Activated T-helper 1 cell treated with anti-CD3 and anti-CD28 coated beads, Interleukin-12 subunit alpha, Interleukin-12 subunit beta, Interleukin-2, Interleukin-4 antibody, amounts not matched to agents 30 ng/mL and 10 ng/mL and 1 ng/mL, durations not matched to agents 14 hours and 24 hours and 36 hours (primary cell): ENCODE data around the gene SIRT7. TPM values are rescaled to one million over a fixed set of nuclear protein-coding genes. Genes with fewer than 3 reads are reported as not detected.

Source experiments
- DNase-seq: peaks from one replicate; pipeline ENCODE4 v3.0.0; 2021; ENCODE audit warnings: low spot score
- H3K27ac Mint-ChIP-seq: one replicate; pipeline ENCODE4 v1.8.0; 2021; ENCODE audit warnings: mild to moderate bottlenecking, mixed read lengths
- H3K27me3 Mint-ChIP-seq: one replicate; pipeline ENCODE4 v1.8.0; 2022; ENCODE audit warnings: mild to moderate bottlenecking, moderate library complexity, mixed read lengths; ENCODE audit not compliant: insufficient read depth
- H3K36me3 Mint-ChIP-seq: one replicate; pipeline ENCODE4 v1.8.0; 2021; ENCODE audit warnings: low read depth, mixed read lengths
- H3K4me1 Mint-ChIP-seq: one replicate; pipeline ENCODE4 v1.8.0; 2021; ENCODE audit warnings: low read depth, mixed read lengths
- H3K4me3 Mint-ChIP-seq: one replicate; pipeline ENCODE4 v1.8.0; 2021; ENCODE audit warnings: mild to moderate bottlenecking, moderate library complexity, mixed read lengths
- H3K9me3 Mint-ChIP-seq: one replicate; pipeline ENCODE4 v1.8.0; 2021; ENCODE audit warnings: mixed read lengths
- intact Hi-C: fragments of 100-400 bp; cut with micrococcal nuclease; formaldehyde crosslinking; loops from one replicate; pipeline ENCODE4 v1.15.1; 2024
- total RNA-seq: library from RNA; stranded (reverse); gene quantifications from 2 replicates; pipeline ENCODE4 v1.2.3, GENCODE V29; 2022

The SIRT7 gene
- total RNA-seq, 1 donor from 2014 or later: 57.5 TPM

GRCh38 chr17:81933178-81933699 lies 15.3 kb upstream of the SIRT7 start:
- Mint-ChIP-seq H3K4me3 (no peak overlapping the region), H3K36me3 (peaks cover 12% of the 10 kb centered on the region), H3K27ac (no peak overlapping the region), H3K4me1 (peaks cover 10% of the 10 kb centered on the region), H3K9me3 (no peaks in the 10 kb centered on the region), H3K27me3 (peaks cover 2% of the 10 kb centered on the region)
- intact Hi-C loops: no loop called here
- DNase-seq: no peak

- intact Hi-C loops: no loop called here
- Mint-ChIP-seq H3K4me1 (peaks cover 5% of the 10 kb centered on the region), H3K36me3 (peaks cover 12% of the 10 kb centered on the region), H3K9me3 (no peaks in the 10 kb centered on the region), H3K27ac (no peak overlapping the region), H3K4me3 (no peak overlapping the region), H3K27me3 (peaks cover 2% of the 10 kb centered on the region)
- DNase-seq: no peak
Measured at GRCh38 chr17:81932333-81932983, 14.5 kb upstream of the SIRT7 start.

- Mint-ChIP-seq H3K4me1 (peaks cover 5% of the 10 kb centered on the region), H3K27ac (no peak overlapping the region), H3K27me3 (peaks cover 2% of the 10 kb centered on the region), H3K9me3 (no peaks in the 10 kb centered on the region), H3K4me3 (no peak overlapping the region), H3K36me3 (peaks cover 12% of the 10 kb centered on the region)
- no peak for DNase-seq
- intact Hi-C loops: no loop called here
Measured at GRCh38 chr17:81931557-81932332, 13.8 kb upstream of the SIRT7 start.

GRCh38 chr17:81931189-81931556 lies 13.2 kb upstream of the SIRT7 start:
- Mint-ChIP-seq H3K27me3 (peaks cover 2% of the 10 kb centered on the region), H3K9me3 (no peaks in the 10 kb centered on the region), H3K36me3 (peaks cover 12% of the 10 kb centered on the region), H3K4me1 (peaks cover 9% of the 10 kb centered on the region), H3K27ac (no peak overlapping the region), H3K4me3 (no peak overlapping the region)
- intact Hi-C loops: no loop called here
- no peak for DNase-seq

GRCh38 chr17:81930142-81931125 lies 12.5 kb upstream of the SIRT7 start:
- peaks cover 10% of the 10 kb centered on the region for H3K4me1 Mint-ChIP-seq
- H3K36me3 Mint-ChIP-seq: peaks cover 10% of the 10 kb centered on the region
- H3K9me3 Mint-ChIP-seq: no peaks in the 10 kb centered on the region
- no peak overlapping the region for H3K27ac Mint-ChIP-seq
- peaks cover 2% of the 10 kb centered on the region for H3K27me3 Mint-ChIP-seq
- intact Hi-C loops: no loop called here
- DNase-seq: no peak
- H3K4me3 Mint-ChIP-seq: peak overlapping the region; percentile 19

GRCh38 chr17:81929253-81930141 lies 11.5 kb upstream of the SIRT7 start:
- peaks cover 2% of the 10 kb centered on the region for H3K27me3 Mint-ChIP-seq
- H3K4me1 Mint-ChIP-seq: peaks cover 10% of the 10 kb centered on the region
- H3K4me3 Mint-ChIP-seq: peak overlapping the region; percentile 72
- no peak overlapping the region for H3K27ac Mint-ChIP-seq
- peaks cover 10% of the 10 kb centered on the region for H3K36me3 Mint-ChIP-seq
- no peaks in the 10 kb centered on the region for H3K9me3 Mint-ChIP-seq
- intact Hi-C loops: no loop called here
- DNase-seq: no peak

GRCh38 chr17:81928544-81929252 lies 10.7 kb upstream of the SIRT7 start:
- Mint-ChIP-seq H3K4me3 (peak overlapping the region; percentile 72), H3K27me3 (peaks cover 2% of the 10 kb centered on the region), H3K27ac (no peak overlapping the region), H3K9me3 (no peaks in the 10 kb centered on the region), H3K4me1 (peaks cover 15% of the 10 kb centered on the region), H3K36me3 (peaks cover 7% of the 10 kb centered on the region)
- intact Hi-C loops: loop anchor here (1.0 kb wide), 1 partner anchor 168 kb away; no protein-coding TSS in a partner anchor
- DNase-seq: no peak

GRCh38 chr17:81927653-81928543 lies 9.9 kb upstream of the SIRT7 start, which contains the start of gene MAFG:
MAFG (minus strand) TSS chr17:81927735; CDS start chr17:81923185, 4,550 bp downstream.
- intact Hi-C loops: loop anchor here (1.0 to 2.0 kb wide), 6 partner anchors 9 to 168 kb away; partner anchors contain the start of genes ARHGDIA, ASPSCR1, CENPX and LRRC45
- DNase-seq: peak; percentile 88
- peak within 1 kb of the TSS; percentile 89 for H3K4me3 Mint-ChIP-seq
- peaks cover 15% of the 10 kb centered on the region for H3K4me1 Mint-ChIP-seq
- no peaks in the 10 kb centered on the region for H3K9me3 Mint-ChIP-seq
- peaks cover 2% of the 10 kb centered on the region for H3K27me3 Mint-ChIP-seq
- H3K27ac Mint-ChIP-seq: peak within 1 kb of the TSS; percentile 79
- H3K36me3 Mint-ChIP-seq: peaks cover 1% of the 10 kb centered on the region

- no peaks in the 10 kb centered on the region for H3K36me3 Mint-ChIP-seq
- no peak overlapping the region for H3K27ac Mint-ChIP-seq
- peak; percentile 18 for DNase-seq
- no peaks in the 10 kb centered on the region for H3K9me3 Mint-ChIP-seq
- H3K4me3 Mint-ChIP-seq: peak overlapping the region; percentile 68
- H3K27me3 Mint-ChIP-seq: peaks cover 2% of the 10 kb centered on the region
- peaks cover 15% of the 10 kb centered on the region for H3K4me1 Mint-ChIP-seq
- intact Hi-C loops: loop anchor here (1.0 to 2.0 kb wide), 5 partner anchors 10 to 96 kb away; partner anchors contain the start of genes ARHGDIA, ASPSCR1, CENPX and LRRC45
Measured at GRCh38 chr17:81927152-81927652, 9.2 kb upstream of the SIRT7 start.

GRCh38 chr17:81926451-81927151 lies 8.6 kb upstream of the SIRT7 start:
- peaks cover 15% of the 10 kb centered on the region for H3K4me1 Mint-ChIP-seq
- intact Hi-C loops: loop anchor here (1.0 to 2.0 kb wide), 6 partner anchors 8 to 96 kb away; partner anchors contain the start of genes ARHGDIA, ASPSCR1, CENPX and LRRC45
- H3K27me3 Mint-ChIP-seq: peaks cover 2% of the 10 kb centered on the region
- peak; percentile 46 for DNase-seq
- peak overlapping the region; percentile 89 for H3K4me3 Mint-ChIP-seq
- H3K27ac Mint-ChIP-seq: peak overlapping the region; percentile 79
- peaks cover 2% of the 10 kb centered on the region for H3K36me3 Mint-ChIP-seq
- H3K9me3 Mint-ChIP-seq: no peaks in the 10 kb centered on the region
